OCI-LY3 (cell line): ENCODE results near the gene GRN.

Source experiments
- H2AFZ ChIP-seq: fragments of 200-600, 300-600 bp; shearing (Covaris generic); 2 replicates; pipeline ENCODE4 v1.6.0; 2014; ENCODE audit warnings: antibody characterized with exemption, low read depth, low read length
- H3K27ac ChIP-seq: fragments of 200-600, 300-600 bp; sonication (generic); 2 replicates; pipeline ENCODE4 v1.5.1; 2014; ENCODE audit warnings: mild to moderate bottlenecking, low read length, moderate library complexity, mixed read lengths
- H3K27me3 ChIP-seq: fragments of 200-600, 300-600 bp; sonication (generic); 2 replicates; pipeline ENCODE4 v1.6.1; 2014; ENCODE audit warnings: low read depth, low read length, mixed read lengths
- H3K36me3 ChIP-seq: fragments of 200-600, 300-600 bp; sonication (generic); replicated peaks from 2 replicates; pipeline ENCODE3; 2014; ENCODE audit warnings: low read depth, low read length, mixed read lengths
- H3K4me1 ChIP-seq: fragments of 300-600, 200-600 bp; sonication (generic); 2 replicates; pipeline ENCODE4 v1.6.1; 2014; ENCODE audit warnings: low read length, mixed read lengths
- H3K4me2 ChIP-seq: fragments of 200-600, 300-600 bp; sonication (generic); 2 replicates; pipeline ENCODE4 v1.6.1; 2014; ENCODE audit warnings: low read length, mixed read lengths
- H3K4me3 ChIP-seq: fragments of 300-600, 200-600 bp; sonication (generic); 2 replicates; pipeline ENCODE4 v1.5.1; 2014; ENCODE audit warnings: antibody characterized with exemption, mild to moderate bottlenecking, low read length, moderate library complexity
- H3K79me2 ChIP-seq: fragments of 300-600, 200-600 bp; shearing (Covaris generic); 2 replicates; pipeline ENCODE4 v1.6.1; 2014; ENCODE audit warnings: mild to moderate bottlenecking, low read length, mixed read lengths
- H3K9ac ChIP-seq: fragments of 300-600, 200-600 bp; shearing (Covaris generic); 2 replicates; pipeline ENCODE4 v1.6.0; 2014; ENCODE audit warnings: mild to moderate bottlenecking, low read length, moderate library complexity
- H3K9me3 ChIP-seq: fragments of 200-600, 300-600 bp; shearing (Covaris generic); 2 replicates; pipeline ENCODE4 v1.6.1; 2014; ENCODE audit warnings: low read length, mixed read lengths; ENCODE audit not compliant: insufficient read depth
- H4K20me1 ChIP-seq: fragments of 200-600, 300-600 bp; sonication (generic); 2 replicates; pipeline ENCODE4 v1.6.1; 2016; ENCODE audit warnings: low read length, mixed read lengths; ENCODE audit not compliant: insufficient read depth
- CTCF ChIP-seq: fragments of 200-600, 300-600 bp; sonication (generic); IDR thresholded peaks from 2 replicates; pipeline ENCODE4 v1.5.1; 2014; ENCODE audit warnings: antibody characterized with exemption, low read length, low read depth
- EZH2phosphoT487 ChIP-seq: fragments of 200-600 bp; shearing (Covaris generic); IDR thresholded peaks from 2 replicates; pipeline ENCODE4 v1.6.1; 2018; ENCODE audit warnings: antibody characterized with exemption, mixed run types, low read depth

GRN gene

GRCh38 chr17:44381810-44382305 is 36.8 kb downstream of the GRN start:
- no peak overlapping the region for H3K4me2 ChIP-seq
- H3K9ac ChIP-seq: no peak overlapping the region
- H4K20me1 ChIP-seq: no peaks in the 10 kb centered on the region
- TF ChIP-seq EZH2phosphoT487: no peak
- no peak for TF ChIP-seq CTCF
- peaks cover 4% of the 10 kb centered on the region; the same call in 1 of the 2 replicates for H3K4me1 ChIP-seq
- H3K79me2 ChIP-seq: no peaks in the 10 kb centered on the region
- H3K27me3 ChIP-seq: peaks cover 2% of the 10 kb centered on the region; the same call in 1 of the 2 replicates
- no peaks in the 10 kb centered on the region for H3K9me3 ChIP-seq
- H3K36me3 ChIP-seq: no peaks in the 10 kb centered on the region
- no peak overlapping the region for H3K27ac ChIP-seq
- no peak overlapping the region for H2AFZ ChIP-seq
- H3K4me3 ChIP-seq: no peak overlapping the region

GRCh38 chr17:44382917-44383316 is 37.8 kb downstream of the GRN start:
- H3K27me3 ChIP-seq: peaks cover 2% of the 10 kb centered on the region; the same call in 1 of the 2 replicates
- no peak overlapping the region for H2AFZ ChIP-seq

GRCh38 chr17:44383363-44383762 is 38.3 kb downstream of the GRN start:
- Histone ChIP-seq H4K20me1 (no peaks in the 10 kb centered on the region), H3K9me3 (no peaks in the 10 kb centered on the region), H3K4me1 (peaks cover 4% of the 10 kb centered on the region; the same call in 1 of the 2 replicates), H3K9ac (no peak overlapping the region), H3K36me3 (no peaks in the 10 kb centered on the region), H2AFZ (no peak overlapping the region), H3K79me2 (no peaks in the 10 kb centered on the region), H3K4me2 (no peak overlapping the region), H3K27ac (no peak overlapping the region), H3K27me3 (peaks cover 2% of the 10 kb centered on the region; the same call in 1 of the 2 replicates), H3K4me3 (no peak overlapping the region)
- TF ChIP-seq EZH2phosphoT487 (no peak), CTCF (no peak)

More at GRCh38 chr17:44382917-44383316, 37.8 kb downstream of the GRN start:
- Histone ChIP-seq H3K4me2 (no peak overlapping the region), H3K4me1 (peaks cover 4% of the 10 kb centered on the region; the same call in 1 of the 2 replicates), H3K27ac (no peak overlapping the region), H4K20me1 (no peaks in the 10 kb centered on the region), H3K9me3 (no peaks in the 10 kb centered on the region), H3K79me2 (no peaks in the 10 kb centered on the region), H3K4me3 (no peak overlapping the region), H3K36me3 (no peaks in the 10 kb centered on the region), H3K9ac (no peak overlapping the region)
- TF ChIP-seq EZH2phosphoT487: no peak
- TF ChIP-seq CTCF: no peak

- no peak overlapping the region for H3K9ac ChIP-seq
- peaks cover 4% of the 10 kb centered on the region; the same call in 1 of the 2 replicates for H3K4me1 ChIP-seq
- no peak overlapping the region for H3K4me3 ChIP-seq
- peaks cover 2% of the 10 kb centered on the region; the same call in 1 of the 2 replicates for H3K27me3 ChIP-seq
- H3K36me3 ChIP-seq: no peaks in the 10 kb centered on the region
- no peak overlapping the region for H3K4me2 ChIP-seq
- H4K20me1 ChIP-seq: no peaks in the 10 kb centered on the region
- no peak overlapping the region for H2AFZ ChIP-seq
- H3K9me3 ChIP-seq: no peaks in the 10 kb centered on the region
- no peaks in the 10 kb centered on the region for H3K79me2 ChIP-seq
- no peak overlapping the region for H3K27ac ChIP-seq
- no peak for TF ChIP-seq CTCF
- TF ChIP-seq EZH2phosphoT487: no peak
Observed at GRCh38 chr17:44383861-44384260, 38.8 kb downstream of the GRN start.
